HEK293 (cell line): ENCODE measurements around the gene ASMTL.
"Not testable (repeated sequence)": the region's sequence is repeated elsewhere in the genome, so short reads cannot be mapped to it uniquely, and the experiment has no call there.

Source experiments
- CTCF ChIA-PET: fragments of 350-600 bp; formaldehyde crosslinking; extraction: SDS; loops from one replicate; lab custom pipeline; 2021; ENCODE audit warnings: antibody characterized with exemption; lab: Yijun Ruan, JAX
- POLR2A ChIA-PET: fragments of 300-600 bp; formaldehyde crosslinking; extraction: SDS; loops from one replicate; lab custom pipeline; 2020; ENCODE audit warnings: antibody characterized with exemption, inconsistent platforms; lab: Yijun Ruan, JAX
- H3K27ac ChIP-seq: fragments of 200-500 bp; sonication (Bioruptor generic); 2 replicates; pipeline ENCODE4 v1.5.1; 2014; ENCODE audit warnings: low read depth, low read length, control low read depth, inconsistent platforms; ENCODE audit errors: extremely low read depth
- H3K36me3 ChIP-seq, 2 experiments: fragments of 200-500 bp in 1 of 2; sonication (Bioruptor generic) in 1 of 2; 1 replicate in 1 of 2; 2 replicates in 1 of 2; pipeline ENCODE4 v1.5.1; 2014 to 2017; ENCODE audit warnings: inconsistent platforms in 2 of 2, low read length in 2 of 2; ENCODE audit not compliant: control insufficient read depth in 2 of 2, insufficient read depth in 1 of 2
- H3K4me1 ChIP-seq: fragments of 200-500 bp; sonication (Bioruptor generic); 2 replicates; pipeline ENCODE4 v1.5.1; 2014; ENCODE audit warnings: mild to moderate bottlenecking, low read length, inconsistent platforms; ENCODE audit not compliant: control insufficient read depth, insufficient read depth
- H3K4me3 ChIP-seq: 2 replicates; pipeline ENCODE4 v1.5.1; 2011; ENCODE audit warnings: low read depth, mild to moderate bottlenecking, control low read depth, low read length, moderate library complexity
- H3K9me3 ChIP-seq: fragments of 200-500 bp; sonication (Bioruptor generic); 2 replicates; pipeline ENCODE4 v1.5.1; 2014; ENCODE audit warnings: low read depth, low read length, inconsistent platforms; ENCODE audit not compliant: control insufficient read depth, insufficient read depth
- HOXD13 ChIP-seq: sonication (generic); formaldehyde crosslinking; IDR thresholded peaks from 2 replicates; pipeline ENCODE4 v1.8.0; 2022; ENCODE audit warnings: missing genetic modification reagents, borderline replicate concordance
- KLF7 ChIP-seq: fragments of 450-650 bp; formaldehyde crosslinking; IDR thresholded peaks from 2 replicates; pipeline ENCODE4 v1.5.1; 2016; ENCODE audit warnings: missing biosample characterization, missing genetic modification characterization, borderline replicate concordance
- RBAK ChIP-seq: fragments of 450-650 bp; formaldehyde crosslinking; IDR thresholded peaks from 2 replicates; pipeline ENCODE4 v1.5.1; 2016; ENCODE audit warnings: missing biosample characterization, missing genetic modification characterization
- REPIN1 ChIP-seq: fragments of 450-650 bp; formaldehyde crosslinking; IDR thresholded peaks from 2 replicates; pipeline ENCODE4 v1.5.1; 2017; ENCODE audit warnings: missing biosample characterization, missing genetic modification characterization, low read depth
- REST ChIP-seq: fragments of 450-650 bp; formaldehyde crosslinking; IDR thresholded peaks from 2 replicates; pipeline ENCODE4 v1.5.1; 2016; ENCODE audit warnings: missing biosample characterization, missing genetic modification characterization
- ZBTB17 ChIP-seq: fragments of 450-650 bp; formaldehyde crosslinking; IDR thresholded peaks from 2 replicates; pipeline ENCODE4 v1.5.1; 2016; ENCODE audit warnings: missing biosample characterization, missing genetic modification characterization
- ZBTB44 ChIP-seq: fragments of 450-650 bp; IDR thresholded peaks from 2 replicates; pipeline ENCODE4 v1.5.1; 2018; ENCODE audit warnings: missing biosample characterization, mild to moderate bottlenecking, missing genetic modification characterization
- ZFP41 ChIP-seq: fragments of 450-650 bp; formaldehyde crosslinking; IDR thresholded peaks from 2 replicates; pipeline ENCODE4 v1.5.1; 2016; ENCODE audit warnings: missing biosample characterization, missing genetic modification characterization, borderline replicate concordance
- ZNF423 ChIP-seq: fragments of 450-650 bp; formaldehyde crosslinking; IDR thresholded peaks from 2 replicates; pipeline ENCODE4 v1.5.1; 2016; ENCODE audit warnings: missing biosample characterization, missing genetic modification characterization
- ZNF610 ChIP-seq: fragments of 450-650 bp; formaldehyde crosslinking; IDR thresholded peaks from 2 replicates; pipeline ENCODE4 v1.5.1; 2016; ENCODE audit warnings: missing biosample characterization, missing genetic modification characterization, borderline replicate concordance
- ZNF664 ChIP-seq: fragments of 450-650 bp; formaldehyde crosslinking; IDR thresholded peaks from 2 replicates; pipeline ENCODE4 v1.5.1; 2016; ENCODE audit warnings: missing biosample characterization, missing genetic modification characterization
- ZNF747 ChIP-seq: fragments of 450-650 bp; formaldehyde crosslinking; IDR thresholded peaks from 2 replicates; pipeline ENCODE4 v1.5.1; 2016; ENCODE audit warnings: missing biosample characterization, missing genetic modification characterization
- ZXDB ChIP-seq: fragments of 450-650 bp; formaldehyde crosslinking; IDR thresholded peaks from 2 replicates; pipeline ENCODE4 v1.5.1; 2016; ENCODE audit warnings: missing biosample characterization, missing genetic modification characterization

Gene ASMTL

GRCh38 chrX:1476682-1477081, 24.0 kb upstream of the ASMTL start:
- H3K9me3 ChIP-seq: 0 out of 2 replicates have a peak, but pooled peaks cover 4% of the 10 kb centered on the region
- TF ChIP-seq RBAK (tag by site-specific recombination): no peak
- no peak for TF ChIP-seq ZBTB44 (tag by site-specific recombination)
- TF ChIP-seq ZNF610 (tag by site-specific recombination): no peak
- no peak for TF ChIP-seq HOXD13 (CRISPR knock-in tag)
- TF ChIP-seq ZXDB (tag by site-specific recombination): no peak
- TF ChIP-seq ZNF423 (tag by site-specific recombination): no peak
- TF ChIP-seq ZFP41 (tag by site-specific recombination): no peak
- TF ChIP-seq, all 188 proteins: peak for 0
- CTCF ChIA-PET: no interaction called here
- H3K36me3 ChIP-seq: no peaks in the 10 kb centered on the region
- H3K4me3 ChIP-seq: no peak overlapping the region
- POLR2A ChIA-PET: no interaction called here
- no peaks in the 10 kb centered on the region for H3K4me1 ChIP-seq
- H3K27ac ChIP-seq: no peak overlapping the region

- POLR2A ChIA-PET: no interaction called here
- TF ChIP-seq KLF7 (tag by site-specific recombination): no peak
- no peak overlapping the region for H3K4me3 ChIP-seq
- H3K9me3 ChIP-seq: 0 out of 2 replicates have a peak, but pooled peaks cover 4% of the 10 kb centered on the region
- H3K4me1 ChIP-seq: no peaks in the 10 kb centered on the region
- no peaks in the 10 kb centered on the region for H3K36me3 ChIP-seq
- CTCF ChIA-PET: no interaction called here
- H3K27ac ChIP-seq: no peak overlapping the region
Observed at GRCh38 chrX:1475881-1476280, 23.2 kb upstream of the ASMTL start.

GRCh38 chrX:1475481-1475880, 22.8 kb upstream of the ASMTL start:
- Histone ChIP-seq H3K4me1 (no peaks in the 10 kb centered on the region), H3K27ac (no peak overlapping the region), H3K4me3 (no peak overlapping the region), H3K9me3 (0 out of 2 replicates have a peak, but pooled peaks cover 4% of the 10 kb centered on the region), H3K36me3 (no peaks in the 10 kb centered on the region)
- TF ChIP-seq REPIN1 (tag by site-specific recombination) (no peak), REST (tag by site-specific recombination) (no peak), ZNF747 (tag by site-specific recombination) (no peak), ZNF664 (no peak)
- POLR2A ChIA-PET: no interaction called here
- CTCF ChIA-PET: no interaction called here

GRCh38 chrX:1474593-1474992, 21.9 kb upstream of the ASMTL start:
- H3K27ac ChIP-seq, POLR2A ChIA-PET, H3K9me3 ChIP-seq, H3K4me3 ChIP-seq, H3K36me3 ChIP-seq, CTCF ChIA-PET, H3K4me1 ChIP-seq: not testable (repeated sequence)
- peak; percentile 92 for TF ChIP-seq ZBTB17 (tag by site-specific recombination)
